Breast epithelium (tissue), 3 donors: ENCODE results near the gene SSRP1.

Experiments
- CTCF ChIP-seq, 3 donors: fragments of 450-650 bp; IDR thresholded peaks; one replicate each; pipeline ENCODE4 v1.5.1; 2016 to 2017; ENCODE audit warnings: antibody characterized with exemption in 3 of 3, mild to moderate bottlenecking in 3 of 3, moderate library complexity in 3 of 3
- POLR2A ChIP-seq: fragments of 450-650 bp; IDR thresholded peaks from one replicate; pipeline ENCODE4 v1.6.1; 2016; ENCODE audit warnings: antibody characterized with exemption, mild to moderate bottlenecking, moderate library complexity
- POLR2AphosphoS5 ChIP-seq, 3 donors: sonication (generic); formaldehyde crosslinking; IDR thresholded peaks; one replicate each; pipeline ENCODE4 v1.6.1; 2017; ENCODE audit warnings: antibody characterized with exemption in 3 of 3

GRCh38 chr11:57338142-57338541, 2.5 kb upstream of the SSRP1 start, which contains the start of gene P2RX3:
- no peak for TF ChIP-seq CTCF (IDR thresholded peaks at IDR 0.05)
- no peak for TF ChIP-seq POLR2AphosphoS5 (IDR thresholded peaks at IDR 0.05)
- no peak for TF ChIP-seq POLR2A
